Measurements from ENCODE around the gene CFAP54. TPM values are rescaled to one million over a fixed set of nuclear protein-coding genes. Genes with fewer than 3 reads are reported as not detected.

The CFAP54 gene
- total and polyA plus RNA-seq, 7 donors = 0.03 to 0.14 (median 0.08) TPM; not detected in 3

DNA sequence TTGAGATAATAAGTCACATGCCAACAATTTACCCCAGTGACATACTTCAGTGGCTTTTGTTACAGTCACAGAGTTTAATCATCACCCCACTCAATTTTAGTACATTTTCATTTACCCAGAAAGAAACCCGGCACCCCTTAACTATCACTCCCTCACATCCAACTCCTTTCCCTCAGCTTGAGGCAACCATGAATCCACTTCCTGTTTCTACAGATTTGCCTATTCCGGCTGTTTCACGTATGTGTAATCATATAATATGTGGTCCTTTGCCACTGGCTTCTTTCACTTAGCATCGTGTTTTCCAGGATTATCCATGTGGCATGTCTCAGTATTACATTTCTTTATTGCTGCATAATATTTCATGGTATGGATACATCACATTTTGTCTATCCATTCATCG, 147.5 kb downstream of the CFAP54 start:
- intact Hi-C loops (cut with DNase I) = no loop called here
- ATAC-seq (no peak), DNase-seq (no peak)
- no peaks in the 10 kb centered on the region for H3K36me3 ChIP-seq (ENCODE audit: insufficient read depth in 1 of 2, low read depth in 1 of 2)
- H3K27me3 ChIP-seq (ENCODE audit: insufficient read depth in 3 of 3, low read length in 2 of 3) = no peaks in the 10 kb centered on the region
- no peak overlapping the region for H3K27ac ChIP-seq
- H3K4me3 ChIP-seq = no peak overlapping the region
- WGBS, 3 donors = 86 to 87% (median 87%) methylated on average over 5 of the region's 5 CpGs
- no peaks in the 10 kb centered on the region for H3K4me1 ChIP-seq
- no peaks in the 10 kb centered on the region for H3K9me3 ChIP-seq
- TF ChIP-seq, protein P1, sequence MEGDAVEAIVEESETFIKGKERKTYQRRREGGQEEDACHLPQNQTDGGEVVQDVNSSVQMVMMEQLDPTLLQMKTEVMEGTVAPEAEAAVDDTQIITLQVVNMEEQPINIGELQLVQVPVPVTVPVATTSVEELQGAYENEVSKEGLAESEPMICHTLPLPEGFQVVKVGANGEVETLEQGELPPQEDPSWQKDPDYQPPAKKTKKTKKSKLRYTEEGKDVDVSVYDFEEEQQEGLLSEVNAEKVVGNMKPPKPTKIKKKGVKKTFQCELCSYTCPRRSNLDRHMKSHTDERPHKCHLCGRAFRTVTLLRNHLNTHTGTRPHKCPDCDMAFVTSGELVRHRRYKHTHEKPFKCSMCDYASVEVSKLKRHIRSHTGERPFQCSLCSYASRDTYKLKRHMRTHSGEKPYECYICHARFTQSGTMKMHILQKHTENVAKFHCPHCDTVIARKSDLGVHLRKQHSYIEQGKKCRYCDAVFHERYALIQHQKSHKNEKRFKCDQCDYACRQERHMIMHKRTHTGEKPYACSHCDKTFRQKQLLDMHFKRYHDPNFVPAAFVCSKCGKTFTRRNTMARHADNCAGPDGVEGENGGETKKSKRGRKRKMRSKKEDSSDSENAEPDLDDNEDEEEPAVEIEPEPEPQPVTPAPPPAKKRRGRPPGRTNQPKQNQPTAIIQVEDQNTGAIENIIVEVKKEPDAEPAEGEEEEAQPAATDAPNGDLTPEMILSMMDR (IDR thresholded peaks at IDR 0.05) = no peak

DNA sequence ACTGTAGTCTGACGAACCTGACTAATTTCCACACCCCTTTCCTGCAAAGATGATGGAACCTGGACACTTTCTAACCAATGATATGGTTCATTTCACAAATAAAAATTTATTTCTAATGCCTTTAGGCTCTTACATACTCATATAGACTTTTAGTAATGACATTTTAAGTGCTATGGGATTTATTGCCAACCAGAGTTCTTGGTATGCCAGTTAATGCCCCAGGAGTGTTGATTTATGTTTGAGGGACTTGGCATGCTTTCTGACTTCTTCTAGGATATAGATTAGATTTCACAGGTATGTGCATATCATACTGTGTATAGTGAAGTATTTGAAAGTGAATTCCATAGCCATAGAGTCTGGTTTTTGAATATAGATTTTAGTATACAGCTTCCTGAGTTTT, 159.5 kb downstream of the CFAP54 start:
- ATAC-seq = no peak
- WGBS, 3 donors = 32 to 55% (median 40%) methylated on average over 1 of the region's 1 CpG
- Histone ChIP-seq H3K27ac (no peak overlapping the region), H3K4me3 (no peak overlapping the region), H3K36me3 (ENCODE audit: insufficient read depth in 1 of 2, low read depth in 1 of 2) (no peaks in the 10 kb centered on the region), H3K9me3 (no peaks in the 10 kb centered on the region), H3K27me3 (ENCODE audit: insufficient read depth in 3 of 3, low read length in 2 of 3) (no peaks in the 10 kb centered on the region), H3K4me1 (no peaks in the 10 kb centered on the region)
- intact Hi-C loops (cut with DNase I) = no loop called here
- DNase-seq = no peak
- TF ChIP-seq, protein P1 (IDR thresholded peaks at IDR 0.05) = no peak

DNA sequence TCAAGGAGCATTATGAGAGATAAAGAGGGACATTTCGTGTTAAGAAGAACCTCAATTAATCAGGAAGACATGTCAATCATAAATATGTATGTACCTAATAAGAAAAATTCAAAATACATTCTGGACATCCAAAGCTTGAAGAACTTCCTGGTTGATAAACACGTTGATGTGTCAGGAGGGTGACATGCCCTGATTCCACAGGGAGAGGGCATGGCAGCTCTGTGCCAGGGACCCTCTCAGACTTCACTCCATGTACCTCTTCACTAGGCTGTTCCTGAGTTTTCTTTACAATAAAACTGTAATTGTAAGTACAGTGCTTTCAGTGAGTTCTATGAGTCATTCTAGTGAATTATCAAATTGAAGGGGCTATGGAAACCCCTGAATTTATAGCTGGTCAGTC, 163.5 kb downstream of the CFAP54 start:
- 48 to 55% (median 51%) methylated on average over 2 of the region's 2 CpGs for WGBS, 3 donors
- ATAC-seq = no peak
- intact Hi-C loops (cut with DNase I) = no loop called here
- H3K36me3 ChIP-seq (ENCODE audit: insufficient read depth in 1 of 2, low read depth in 1 of 2) = no peaks in the 10 kb centered on the region
- H3K27ac ChIP-seq = no peak overlapping the region
- TF ChIP-seq, protein P1 (IDR thresholded peaks at IDR 0.05) = no peak
- no peak for DNase-seq
- no peak overlapping the region for H3K4me3 ChIP-seq
- no peaks in the 10 kb centered on the region for H3K27me3 ChIP-seq (ENCODE audit: insufficient read depth in 3 of 3, low read length in 2 of 3)
- no peaks in the 10 kb centered on the region for H3K4me1 ChIP-seq
- H3K9me3 ChIP-seq = no peaks in the 10 kb centered on the region

DNA sequence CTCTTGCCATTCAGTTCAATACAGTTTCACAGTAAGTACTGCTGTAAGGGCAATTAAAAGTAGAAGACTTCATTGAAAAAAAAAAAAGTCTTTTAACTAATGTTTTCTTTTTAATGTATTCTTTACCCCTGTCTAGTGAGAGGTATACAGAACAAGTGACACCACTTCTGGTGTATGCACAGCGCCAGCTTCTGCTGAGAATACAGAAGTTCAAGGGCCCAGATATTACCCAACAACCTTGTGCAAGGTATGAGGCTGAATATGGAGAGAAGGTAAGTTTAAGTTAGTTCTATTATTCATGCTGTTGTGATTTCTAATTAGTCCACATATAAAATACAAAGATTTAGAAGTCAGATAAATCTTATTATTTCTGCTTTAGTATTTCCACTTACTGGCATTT, 168.7 kb downstream of the CFAP54 start:
- no peaks in the 10 kb centered on the region for H3K36me3 ChIP-seq (ENCODE audit: insufficient read depth in 1 of 2, low read depth in 1 of 2)
- no peaks in the 10 kb centered on the region for H3K27me3 ChIP-seq (ENCODE audit: insufficient read depth in 3 of 3, low read length in 2 of 3)
- H3K27ac ChIP-seq = no peak overlapping the region
- no peaks in the 10 kb centered on the region for H3K9me3 ChIP-seq
- no peaks in the 10 kb centered on the region for H3K4me1 ChIP-seq
- TF ChIP-seq, protein P1 (IDR thresholded peaks at IDR 0.05) = no peak
- WGBS, 3 donors = 86 to 97% (median 93%) methylated on average over 1 of the region's 1 CpG
- DNase-seq (no peak), ATAC-seq (no peak)
- H3K4me3 ChIP-seq = no peak overlapping the region
- intact Hi-C loops (cut with DNase I) = no loop called here

DNA sequence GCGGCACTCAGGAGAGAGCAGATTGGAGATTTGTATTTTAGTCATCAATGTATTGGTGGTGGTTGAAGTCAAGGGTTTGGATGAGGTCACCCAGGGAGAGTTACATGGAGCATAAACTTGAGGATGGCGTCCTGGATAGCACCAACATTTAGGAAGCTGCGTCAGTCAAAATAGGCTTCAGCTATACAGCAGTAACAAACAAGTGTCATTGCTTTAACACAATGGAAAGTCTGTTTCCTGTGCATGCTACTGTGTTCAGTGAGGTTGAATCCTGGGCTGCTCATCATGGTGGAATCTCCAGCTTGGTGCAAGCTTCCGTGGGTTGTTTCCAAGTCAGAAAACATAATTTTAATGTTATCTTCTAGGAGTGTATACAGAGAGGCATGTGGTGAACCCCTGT, 180.4 kb downstream of the CFAP54 start:
- Histone ChIP-seq H3K27me3 (ENCODE audit: insufficient read depth in 3 of 3, low read length in 2 of 3) (no peaks in the 10 kb centered on the region), H3K4me1 (no peaks in the 10 kb centered on the region), H3K9me3 (no peaks in the 10 kb centered on the region), H3K4me3 (no peak overlapping the region), H3K36me3 (ENCODE audit: insufficient read depth in 1 of 2, low read depth in 1 of 2) (no peaks in the 10 kb centered on the region), H3K27ac (no peak overlapping the region)
- no peak for DNase-seq
- ATAC-seq = no peak
- TF ChIP-seq, protein P1 (IDR thresholded peaks at IDR 0.05) = no peak
- 79 to 81% (median 80%) methylated on average over 4 of the region's 4 CpGs for WGBS, 3 donors
- intact Hi-C loops (cut with DNase I) = no loop called here
